ENCODE data around the gene BCAS3.
"Not testable (repeated sequence)": the region's sequence is repeated elsewhere in the genome, so short reads cannot be mapped to it uniquely, and the experiment has no call there.

Gene BCAS3

DNA sequence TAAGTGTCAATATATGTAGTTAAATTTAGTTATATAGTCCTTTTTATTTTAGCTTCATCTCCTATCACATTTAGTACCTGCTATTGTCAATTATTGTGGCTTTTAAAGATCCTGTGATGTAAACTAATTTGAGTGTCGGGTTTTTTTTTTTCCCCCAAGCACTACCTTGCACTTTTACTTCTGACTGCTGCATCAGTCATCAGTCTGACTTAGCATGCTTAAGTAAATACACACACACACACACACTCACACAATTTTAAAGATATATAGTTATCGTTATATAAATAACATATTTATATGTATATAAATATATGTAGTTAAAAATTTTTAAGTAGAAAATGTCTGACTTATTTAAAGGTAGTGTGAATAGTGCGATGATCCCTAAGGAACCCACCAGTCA is 127.2 kb downstream of the BCAS3 start:
- no peak for DNase-seq

DNA sequence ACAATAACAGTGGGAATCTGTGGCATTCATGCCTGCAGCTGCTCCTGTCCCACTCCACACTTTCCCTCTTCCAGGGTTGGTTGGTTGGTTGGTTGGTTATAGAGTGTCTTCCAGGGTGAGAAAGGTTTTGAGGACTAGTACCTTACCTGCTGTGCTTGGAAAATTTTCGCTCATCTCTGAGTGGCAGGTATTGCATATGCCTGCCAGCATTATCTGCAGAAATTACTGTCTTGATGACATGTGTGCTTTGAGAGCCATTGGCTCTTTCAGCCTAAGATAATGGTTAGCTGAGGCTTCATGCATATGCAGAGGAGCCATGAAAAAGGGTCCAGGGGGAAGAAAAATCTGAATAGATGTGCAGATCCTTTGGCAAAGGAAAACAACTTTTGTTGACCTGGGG is 131.8 kb downstream of the BCAS3 start:
- DNase-seq: no peak

DNA sequence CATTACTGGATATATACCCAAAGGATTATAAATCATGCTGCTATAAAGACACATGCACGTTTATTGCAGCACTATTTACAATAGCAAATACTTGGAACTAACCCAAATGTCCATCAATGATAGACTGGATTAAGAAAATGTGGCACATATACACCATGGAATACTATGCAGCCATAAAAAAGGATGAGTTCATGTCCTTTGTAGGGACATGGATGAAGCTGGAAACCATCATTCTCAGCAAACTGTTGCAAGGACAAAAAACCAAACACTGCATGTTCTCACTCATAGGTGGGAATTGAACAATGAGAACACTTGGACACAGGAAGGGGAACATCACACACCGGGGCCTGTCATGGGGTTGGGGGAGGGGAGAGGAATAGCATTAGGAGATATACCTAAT is 137.3 kb downstream of the BCAS3 start:
- not testable (repeated sequence) for DNase-seq

DNA sequence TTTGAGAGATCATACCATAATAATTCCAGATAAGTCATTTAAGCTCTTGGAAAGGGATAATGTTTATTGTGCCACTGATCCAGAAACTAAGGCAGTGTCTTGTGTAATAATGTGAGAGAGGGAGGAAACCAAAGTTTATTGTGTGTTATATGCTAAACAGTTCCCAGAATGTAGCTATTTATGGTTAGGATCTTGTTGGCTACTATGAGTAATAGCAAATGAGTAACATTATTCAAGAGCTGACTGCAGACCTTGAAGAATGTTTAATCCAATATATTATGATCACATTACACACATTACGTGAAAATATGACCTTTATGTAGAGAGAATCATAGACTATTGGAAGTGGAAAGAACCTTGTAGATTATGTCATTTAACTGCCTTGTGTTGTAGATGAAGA is 139.5 kb downstream of the BCAS3 start:
- no peak for DNase-seq

DNA sequence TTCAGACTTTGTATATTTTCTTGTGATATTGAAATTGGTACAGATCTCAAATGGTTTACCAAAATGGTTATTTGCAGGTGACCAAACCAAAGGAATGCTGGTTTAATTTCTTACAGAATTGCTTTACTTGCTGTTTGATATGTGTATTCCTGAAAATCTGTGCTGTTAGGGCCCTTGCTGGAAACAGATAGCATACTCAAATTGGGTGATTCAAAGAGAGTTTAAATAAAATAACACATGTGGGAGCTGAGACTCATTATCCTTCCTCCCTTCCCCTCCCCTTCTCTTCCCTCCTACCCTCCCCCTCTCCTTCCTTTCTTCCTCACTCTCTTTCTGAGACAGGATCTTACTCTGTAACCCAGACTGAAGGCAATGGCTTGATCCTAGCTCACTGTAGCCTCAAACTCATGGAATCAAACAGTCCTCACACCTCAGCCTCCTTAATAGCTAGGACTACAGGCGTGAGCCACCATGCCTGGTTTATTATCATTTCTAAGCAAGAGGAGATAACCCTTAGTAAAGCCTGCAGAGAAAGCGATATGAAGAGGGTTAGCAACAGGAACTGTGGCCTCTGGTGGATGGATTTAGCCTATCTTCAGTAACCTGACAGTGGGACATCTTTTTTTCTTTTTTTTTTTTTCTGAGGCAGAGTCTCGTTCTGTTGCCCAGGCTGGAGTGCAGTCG is 141.9 kb downstream of the BCAS3 start:
- no peak for DNase-seq

DNA sequence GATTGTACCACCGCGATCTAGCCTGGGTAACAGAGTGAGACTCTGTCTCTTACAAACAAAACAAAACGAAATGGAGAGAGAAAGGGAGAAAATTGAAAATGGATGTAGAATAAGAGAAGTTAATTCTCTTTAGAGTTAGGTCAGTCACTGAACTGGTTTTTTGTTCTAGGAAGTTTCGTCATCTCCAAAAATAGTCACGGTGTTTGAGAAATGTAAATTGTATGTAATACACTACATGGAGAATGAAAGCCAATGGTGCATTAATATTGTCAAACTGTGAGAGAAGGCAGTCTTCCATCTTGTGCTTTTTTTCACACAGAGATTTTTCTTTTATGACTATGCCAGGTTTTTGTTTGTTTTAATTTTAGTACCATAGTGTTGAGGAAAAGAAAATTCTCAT is 145.9 kb downstream of the BCAS3 start:
- DNase-seq: no peak

DNA sequence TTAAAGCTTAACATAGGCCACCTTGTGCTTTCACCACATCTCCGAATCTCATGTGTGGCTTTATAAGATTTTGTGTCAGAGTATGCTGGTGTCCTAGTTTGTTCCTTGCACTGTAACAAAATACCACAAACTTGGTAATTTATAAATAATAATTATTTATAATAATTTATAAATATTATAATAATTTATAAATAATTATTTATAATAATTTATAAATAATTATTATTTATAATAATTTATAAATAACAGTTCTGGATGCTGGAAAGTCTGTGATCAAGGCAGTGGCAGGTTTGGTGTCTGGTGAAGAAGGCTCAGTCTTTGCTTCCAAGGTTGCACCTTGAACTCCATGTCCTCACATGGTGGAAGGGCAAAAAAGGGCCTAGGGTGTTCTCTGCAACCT is 147.7 kb downstream of the BCAS3 start:
- DNase-seq: no peak

DNA sequence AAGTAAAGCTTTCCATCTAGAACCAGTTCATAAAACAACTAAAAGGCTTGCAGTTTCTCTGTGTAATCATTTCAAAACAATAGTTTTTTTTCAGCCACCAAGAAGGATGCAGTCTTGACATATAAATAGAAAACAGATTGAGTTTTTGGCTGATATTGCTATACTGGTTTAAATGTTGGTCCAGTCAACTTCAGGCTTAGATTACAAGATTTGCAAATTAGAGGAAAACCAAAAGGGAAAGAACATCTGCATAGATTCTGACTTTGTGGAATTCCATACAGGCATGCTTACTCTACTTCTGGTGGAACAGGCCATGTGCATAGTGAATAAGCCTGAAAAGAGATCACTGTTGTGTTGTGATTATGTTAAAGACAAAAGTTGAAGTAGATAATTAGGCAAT is 150.3 kb downstream of the BCAS3 start:
- no peak for DNase-seq

DNA sequence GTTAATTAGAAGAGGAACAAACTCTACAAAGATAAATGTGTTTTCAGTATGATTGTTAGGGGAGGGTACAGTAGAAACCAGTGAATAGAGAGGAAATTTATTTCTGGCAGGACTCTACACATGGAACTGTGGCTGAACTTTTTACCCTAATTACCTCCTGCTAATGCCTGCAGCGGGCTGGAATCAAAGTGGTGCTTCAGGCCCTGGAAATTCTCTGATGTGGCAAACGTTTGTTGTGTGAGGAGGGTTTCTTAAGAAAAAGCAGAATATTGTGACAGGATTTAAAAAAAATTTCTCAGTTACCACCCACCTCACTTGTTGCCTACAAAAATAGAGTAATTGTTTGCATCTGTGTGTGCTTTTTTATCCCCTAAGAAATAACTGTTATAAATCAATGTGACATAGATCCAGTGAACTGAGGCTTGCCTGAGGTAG is 154.5 kb downstream of the BCAS3 start:
- DNase-seq: no peak

DNA sequence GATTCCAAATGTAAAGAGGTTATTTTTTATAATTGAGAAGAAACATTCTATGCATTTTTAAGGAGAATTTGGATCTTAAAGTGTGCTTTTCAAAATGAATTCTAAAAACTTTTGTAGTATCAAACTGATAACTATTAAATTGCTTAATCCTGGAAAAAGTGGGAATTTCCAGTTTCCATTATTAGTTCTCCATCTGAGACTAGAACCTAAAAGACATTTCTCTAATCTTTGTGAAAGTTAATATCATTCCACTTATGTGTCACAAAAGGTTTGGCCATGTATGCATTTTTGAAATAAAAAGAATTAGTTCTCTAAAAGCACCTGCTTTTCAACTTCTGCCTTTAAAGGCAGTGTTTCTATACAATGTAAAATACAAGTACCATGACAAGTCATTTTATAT is 155.0 kb downstream of the BCAS3 start:
- no peak for DNase-seq

DNA sequence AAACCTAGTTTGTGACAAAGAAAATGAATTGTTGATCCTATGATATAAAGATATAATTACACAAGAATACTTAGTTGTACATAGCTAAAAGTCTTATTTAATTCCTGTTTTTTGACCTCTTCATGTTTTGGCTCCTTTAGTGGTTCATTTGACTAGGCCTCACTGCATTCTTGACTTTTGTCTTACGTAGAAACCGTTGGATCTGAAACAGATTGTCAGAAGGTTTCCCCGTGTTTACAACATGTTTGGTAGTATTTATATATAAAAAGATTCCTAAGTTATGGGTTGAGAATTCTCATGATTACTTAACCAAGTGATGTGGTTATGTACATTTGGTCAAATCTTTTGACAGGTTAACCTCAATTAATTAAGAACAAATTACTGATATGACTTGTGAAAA is 162.8 kb downstream of the BCAS3 start:
- no peak for DNase-seq

DNA sequence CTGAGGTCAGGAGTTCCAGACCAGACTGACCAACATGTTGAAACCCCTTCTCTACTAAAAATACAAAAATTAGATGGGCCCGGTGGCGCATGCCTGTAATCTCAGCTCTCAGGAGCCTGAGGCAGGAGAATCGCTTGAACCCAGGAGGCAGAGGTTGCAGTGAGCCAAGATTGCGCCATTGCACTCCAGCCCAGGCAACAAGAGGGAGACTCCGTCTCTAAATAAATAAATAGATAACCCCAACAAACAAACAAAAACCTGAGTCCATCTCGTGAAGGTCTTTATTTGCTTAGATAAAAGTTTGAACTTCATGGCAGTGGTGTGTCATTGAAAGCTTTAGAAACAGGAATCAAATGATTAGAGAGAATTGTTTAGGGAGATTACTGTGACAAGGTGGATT is 167.4 kb downstream of the BCAS3 start:
- no peak for DNase-seq

DNA sequence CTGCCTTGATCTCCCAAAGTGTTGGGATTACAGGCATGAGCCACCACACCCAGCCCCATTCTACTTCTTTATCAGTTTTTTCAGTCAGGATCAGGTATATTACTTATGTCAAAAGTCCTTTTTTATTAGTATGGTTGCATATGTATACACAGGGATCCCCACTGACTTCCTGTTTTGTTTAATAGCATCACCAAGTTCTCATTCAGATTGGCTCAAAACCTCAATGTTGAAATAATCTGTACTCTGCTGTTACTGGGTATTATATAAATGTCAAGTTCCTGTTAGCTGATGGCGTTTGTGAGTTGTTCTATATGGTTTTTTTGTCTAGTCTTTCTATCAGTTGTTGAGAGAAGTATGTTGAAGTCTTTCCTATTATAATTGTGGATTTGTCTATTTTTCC is 168.5 kb downstream of the BCAS3 start:
- no peak for DNase-seq

DNA sequence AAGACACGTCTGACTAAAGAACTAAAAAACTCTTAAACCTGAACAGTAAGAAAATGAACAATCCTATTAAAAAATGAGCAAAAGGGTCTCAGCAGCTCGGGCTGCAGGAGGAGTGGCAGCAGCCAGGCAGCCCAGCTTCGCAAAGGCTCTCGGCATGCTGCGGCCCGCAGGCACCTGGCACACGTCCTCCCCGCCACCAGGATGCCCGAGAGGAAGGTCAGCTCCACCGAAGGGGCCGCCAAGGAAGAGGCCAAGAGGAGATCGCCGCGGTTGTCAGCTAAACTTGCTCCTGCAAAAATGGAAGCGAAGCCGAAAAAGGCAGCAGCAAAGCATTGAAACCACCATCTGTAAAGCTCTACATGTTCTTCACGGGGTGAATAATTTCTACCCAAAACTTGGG is 173.5 kb downstream of the BCAS3 start:
- no peak for DNase-seq

DNA sequence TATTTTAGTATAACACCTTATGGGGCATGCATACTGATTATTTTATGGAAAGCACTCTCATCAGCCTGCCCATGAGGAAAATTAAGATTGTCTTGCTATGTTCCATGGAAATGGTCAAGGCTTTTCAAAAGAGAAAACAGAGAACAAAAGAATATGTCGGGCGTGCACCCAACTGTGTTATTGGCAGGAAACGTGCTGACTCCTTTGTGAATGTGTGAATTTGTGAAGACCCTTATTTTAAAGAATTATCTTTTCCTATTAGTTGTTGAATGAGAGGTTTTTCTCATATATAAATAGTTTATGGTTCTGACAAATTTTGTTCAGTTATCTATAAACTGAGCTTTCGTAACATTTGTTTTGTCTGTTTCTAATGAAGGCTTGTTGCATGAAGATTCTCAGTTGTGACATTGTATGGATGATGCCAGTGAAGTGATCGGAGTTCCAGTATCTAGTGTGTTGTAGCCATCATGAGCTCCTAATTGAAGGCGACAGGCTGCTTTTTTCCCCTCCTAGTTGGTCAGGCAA is 180.0 kb downstream of the BCAS3 start:
- no peak for DNase-seq

DNA sequence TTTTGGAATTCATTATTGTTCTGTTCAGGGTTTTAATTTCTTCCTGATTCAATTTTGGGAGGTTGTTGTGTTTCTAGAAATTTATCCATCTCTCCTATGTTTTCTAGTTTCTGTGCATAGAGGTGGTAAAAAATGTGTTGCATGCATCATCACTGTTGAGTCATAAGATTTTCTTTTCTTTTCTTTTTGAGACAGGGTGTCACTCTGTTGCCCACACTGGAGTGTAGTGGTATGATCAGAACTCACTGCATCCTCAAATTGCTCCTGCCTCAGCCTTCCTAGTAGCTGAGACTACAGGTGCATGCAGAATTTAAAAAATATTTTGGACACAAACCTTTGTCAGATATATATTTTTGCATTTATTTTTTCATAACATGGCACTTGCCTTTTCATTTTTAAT is 184.8 kb downstream of the BCAS3 start:
- no peak for DNase-seq

DNA sequence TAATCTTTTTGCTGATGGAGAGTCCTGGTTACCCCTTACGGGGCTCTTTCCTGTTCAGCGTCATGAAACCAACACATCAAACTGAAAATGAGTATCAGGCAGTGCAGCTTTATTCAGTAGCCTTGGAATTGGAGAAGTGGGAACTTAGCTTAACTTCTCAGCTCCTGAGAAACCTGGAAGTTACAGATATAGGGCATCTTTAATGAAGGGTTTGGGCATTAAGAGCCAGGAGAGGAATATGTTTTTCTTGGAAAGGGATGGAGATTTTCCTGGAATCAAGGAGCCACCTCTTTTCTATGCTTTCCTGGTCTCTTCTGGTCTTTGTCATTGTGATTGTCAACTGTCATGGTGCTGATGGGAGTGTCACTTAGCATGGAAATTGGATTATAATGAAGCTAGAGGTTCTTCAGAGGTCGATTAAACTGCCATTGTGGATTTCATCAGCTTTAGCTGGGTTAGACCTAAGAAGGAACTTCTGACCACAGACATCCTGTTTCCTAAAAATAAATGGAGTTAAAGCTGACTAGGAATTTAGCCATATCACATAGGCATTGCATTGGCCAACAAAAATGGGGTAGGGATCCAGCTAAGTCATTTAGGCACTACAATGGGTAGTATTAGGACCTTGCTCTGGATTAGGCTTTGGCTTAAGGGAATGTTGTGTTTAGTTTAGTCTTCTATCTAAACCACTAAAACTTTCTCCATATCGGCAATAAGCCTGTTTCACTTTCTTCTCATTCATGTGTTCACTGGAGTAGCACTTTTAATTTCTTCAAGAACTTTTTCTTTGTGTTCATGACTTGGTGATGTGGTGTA is 186.4 kb downstream of the BCAS3 start:
- no peak for DNase-seq

DNA sequence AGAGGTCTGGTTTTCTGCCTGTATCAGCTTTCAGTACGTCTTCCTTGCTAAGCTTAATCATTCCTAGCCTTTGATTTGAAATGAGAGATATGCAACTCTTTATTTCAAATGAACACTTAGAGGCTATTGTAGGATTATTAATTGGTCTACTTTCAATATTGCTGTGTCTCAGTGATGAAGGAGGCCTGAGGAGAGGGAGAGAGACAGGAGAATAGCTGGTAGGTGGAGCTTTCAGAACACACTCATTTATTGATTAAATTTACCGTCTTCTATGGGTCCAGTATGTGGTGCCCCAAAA is 187.0 kb downstream of the BCAS3 start:
- no peak for DNase-seq

DNA sequence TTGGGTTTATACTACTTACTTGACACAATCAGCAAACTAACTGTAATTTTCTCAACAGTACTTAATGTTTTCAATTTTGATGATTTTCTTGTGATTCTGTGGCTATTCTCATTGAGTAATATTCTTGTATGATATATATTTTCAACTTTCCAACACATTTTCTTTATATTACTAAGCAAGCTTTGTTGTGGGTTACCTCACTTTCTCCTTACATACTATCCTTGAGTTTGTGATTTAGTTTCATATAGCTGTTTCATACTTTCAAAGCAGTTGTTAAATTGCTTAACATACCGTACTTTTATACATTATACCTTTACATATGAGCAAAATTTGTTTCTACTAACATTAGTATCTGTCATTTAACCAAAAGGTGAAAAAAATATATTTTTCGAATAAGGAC is 197.1 kb downstream of the BCAS3 start:
- no peak for DNase-seq

DNA sequence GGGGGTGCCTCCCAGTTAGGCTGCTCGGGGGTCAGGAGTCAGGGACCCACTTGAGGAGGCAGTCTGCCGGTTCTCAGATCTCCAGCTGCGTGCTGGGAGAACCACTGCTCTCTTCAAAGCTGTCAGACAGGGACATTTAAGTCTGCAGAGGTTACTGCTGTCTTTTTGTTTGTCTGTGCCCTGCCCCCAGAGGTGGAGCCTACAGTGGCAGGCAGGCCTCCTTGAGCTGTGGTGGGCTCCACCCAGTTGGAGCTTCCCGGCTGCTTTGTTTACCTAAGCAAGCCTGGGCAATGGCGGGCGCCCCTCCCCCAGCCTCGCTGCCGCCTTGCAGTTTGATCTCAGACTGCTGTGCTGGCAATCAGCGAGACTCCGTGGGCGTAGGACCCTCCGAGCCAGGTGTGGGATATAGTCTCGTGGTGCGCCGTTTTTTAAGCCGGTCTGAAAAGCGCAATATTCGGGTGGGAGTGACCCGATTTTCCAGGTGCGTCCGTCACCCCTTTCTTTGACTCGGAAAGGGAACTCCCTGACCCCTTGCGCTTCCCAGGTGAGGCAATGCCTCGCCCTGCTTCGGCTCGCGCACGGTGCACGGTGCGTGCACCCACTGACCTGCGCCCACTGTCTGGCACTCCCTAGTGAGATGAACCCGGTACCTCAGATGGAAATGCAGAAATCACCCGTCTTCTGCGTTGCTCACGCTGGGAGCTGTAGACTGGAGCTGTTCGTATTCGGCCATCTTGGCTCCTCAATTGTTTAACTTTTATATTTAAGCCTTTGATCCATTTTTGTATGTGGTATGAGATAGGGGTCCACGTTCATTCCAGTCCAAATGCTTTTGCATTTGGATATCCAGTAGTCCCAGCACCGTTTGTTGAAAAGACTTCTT is 209.3 kb downstream of the BCAS3 start:
- DNase-seq: not testable (repeated sequence)

DNA sequence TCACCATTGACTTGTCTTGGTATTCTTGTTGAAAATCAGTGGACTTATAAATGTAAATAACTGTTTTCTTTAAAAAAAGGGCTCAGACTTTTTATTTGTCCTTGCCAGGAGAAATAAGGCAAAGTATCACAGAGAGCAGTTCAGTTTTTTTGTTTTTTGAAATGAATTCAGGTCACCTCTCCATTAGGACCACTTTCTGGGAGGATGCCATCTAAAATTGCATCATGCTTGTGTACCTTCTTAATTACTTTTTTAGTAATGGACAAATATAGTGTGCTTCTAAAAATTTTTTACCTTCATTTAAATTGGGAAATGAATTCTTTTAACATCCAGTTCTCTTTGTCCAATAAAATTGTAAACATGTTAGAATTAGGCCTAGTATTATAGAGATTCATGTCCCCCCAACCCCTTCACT is 210.0 kb downstream of the BCAS3 start:
- no peak for DNase-seq

DNA sequence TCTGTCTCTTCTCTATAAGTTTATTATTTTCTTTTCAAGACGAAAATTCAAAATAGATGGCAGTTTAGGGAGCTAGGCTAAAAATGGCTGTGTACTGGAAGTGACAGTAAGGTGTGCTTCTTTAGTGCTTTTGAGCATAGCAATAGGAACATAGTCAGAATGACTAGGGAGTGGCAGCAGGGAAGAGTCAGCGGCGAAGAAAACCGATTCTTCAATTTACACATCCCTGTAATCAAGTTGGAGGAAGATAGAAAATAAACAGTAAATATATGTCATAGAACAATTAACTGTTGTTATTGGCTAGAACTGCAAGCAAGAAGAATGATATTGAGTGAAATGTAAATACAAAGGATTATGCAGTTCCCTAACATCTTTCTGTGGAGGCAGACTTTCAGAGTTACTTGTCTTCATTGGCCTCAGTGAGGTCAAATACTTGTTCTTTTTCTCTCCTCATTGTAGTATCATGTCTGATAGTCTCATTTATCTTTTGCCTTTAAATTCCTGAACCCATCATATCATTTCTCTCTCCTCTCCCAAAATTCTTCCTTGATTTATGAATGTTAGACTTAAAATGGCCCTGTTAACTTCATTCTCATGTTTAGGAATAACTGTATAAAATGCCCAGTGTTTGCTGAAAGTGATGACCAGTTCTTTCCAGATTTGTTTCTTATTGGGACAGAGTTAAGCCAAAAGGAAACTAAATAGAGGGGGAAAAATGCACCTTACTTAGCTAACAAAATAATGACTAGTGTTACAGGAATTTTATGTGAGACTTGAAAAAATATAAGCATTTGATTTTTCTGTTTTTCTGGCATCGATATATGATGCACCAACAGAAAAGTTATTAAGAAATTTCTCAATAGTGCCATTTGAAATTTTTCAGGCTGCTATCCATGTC is 211.4 kb downstream of the BCAS3 start:
- DNase-seq: no peak

DNA sequence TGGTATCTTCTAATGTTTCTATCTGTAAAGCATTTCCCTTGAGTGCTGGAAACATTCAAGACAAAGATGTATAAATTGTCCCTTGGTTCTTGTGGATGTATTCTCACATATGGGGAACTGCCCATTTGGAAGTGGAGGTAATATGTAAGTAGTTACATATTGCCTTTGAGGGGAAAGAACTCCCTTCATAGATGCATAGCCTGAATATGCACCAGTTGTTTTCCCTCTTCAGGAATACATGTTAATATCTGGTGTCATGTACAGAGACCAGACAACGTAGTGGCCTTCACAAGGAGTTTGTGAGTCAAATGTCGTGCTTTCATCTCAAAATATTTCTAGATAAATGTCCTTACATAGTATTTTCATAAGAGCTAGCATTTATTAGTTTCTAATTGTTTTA is 213.5 kb downstream of the BCAS3 start:
- DNase-seq: no peak
